SU-DHL-6 (cell line): ENCODE measurements around the gene CCR4.
"Not testable (repeated sequence)": the region's sequence is repeated elsewhere in the genome, so short reads cannot be mapped to it uniquely, and the experiment has no call there.

Source experiments
- H2AFZ ChIP-seq: fragments of 200-600 bp; sonication (generic); 2 replicates; pipeline ENCODE4 v1.6.1; 2014; ENCODE audit warnings: low read depth, mild to moderate bottlenecking, moderate library complexity, mixed read lengths, antibody characterized with exemption, low read length; ENCODE audit not compliant: severe bottlenecking
- H3F3A ChIP-seq: fragments of 200-600 bp; shearing (Covaris generic); 2 replicates; pipeline ENCODE4 v1.6.0; 2016; ENCODE audit warnings: antibody characterized with exemption, mild to moderate bottlenecking; ENCODE audit not compliant: insufficient read depth
- H3K27ac ChIP-seq: fragments of 200-600 bp; sonication (generic); 2 replicates; pipeline ENCODE4 v1.5.1; 2016; ENCODE audit warnings: low read depth, mild to moderate bottlenecking, low read length, moderate library complexity, mixed read lengths
- H3K27me3 ChIP-seq: fragments of 200-600 bp; sonication (generic), shearing (Covaris generic); 2 replicates; pipeline ENCODE4 v1.6.0; 2014; ENCODE audit warnings: mild to moderate bottlenecking, low read length
- H3K36me3 ChIP-seq: fragments of 200-600 bp; sonication (generic); 2 replicates; pipeline ENCODE4 v1.6.1; 2014; ENCODE audit warnings: mild to moderate bottlenecking, low read length, mixed read lengths
- H3K4me2 ChIP-seq: fragments of 300-600, 200-600 bp; shearing (Covaris generic), sonication (generic); 2 replicates; pipeline ENCODE4 v1.6.0; 2014; ENCODE audit warnings: low read length, low read depth, mild to moderate bottlenecking; ENCODE audit not compliant: poor library complexity, severe bottlenecking
- H3K4me3 ChIP-seq: fragments of 200-600 bp; sonication (generic); 2 replicates; pipeline ENCODE4 v1.5.1; 2014; ENCODE audit warnings: antibody characterized with exemption, low read length, mild to moderate bottlenecking, mixed read lengths; ENCODE audit not compliant: insufficient read depth, poor library complexity, severe bottlenecking
- H3K79me2 ChIP-seq: fragments of 200-600 bp; sonication (generic); 2 replicates; pipeline ENCODE4 v1.6.1; 2014; ENCODE audit warnings: mild to moderate bottlenecking, low read length, moderate library complexity; ENCODE audit not compliant: insufficient read depth
- H3K9ac ChIP-seq: fragments of 200-600 bp; sonication (generic); 2 replicates; pipeline ENCODE4 v1.7.0; 2014; ENCODE audit warnings: mild to moderate bottlenecking, low read length
- H3K9me2 ChIP-seq: fragments of 200-600 bp; sonication (generic); replicated peaks from 2 replicates; pipeline ENCODE4 v1.6.1; 2014; ENCODE audit warnings: low read length; ENCODE audit not compliant: insufficient read depth
- H3K9me3 ChIP-seq: fragments of 200-600 bp; sonication (generic); 2 replicates; pipeline ENCODE4 v1.6.1; 2014; ENCODE audit warnings: low read length, mixed read lengths; ENCODE audit not compliant: insufficient read depth
- H4K20me1 ChIP-seq: fragments of 200-600 bp; sonication (generic); 2 replicates; pipeline ENCODE4 v1.6.1; 2014; ENCODE audit warnings: low read depth, mild to moderate bottlenecking, antibody characterized with exemption, low read length, moderate library complexity, mixed read lengths
- EZH2phosphoT487 ChIP-seq: fragments of 200-600 bp; sonication (generic), shearing (Covaris generic); conservative IDR thresholded peaks from 2 replicates; pipeline ENCODE4 v1.6.1; 2018; ENCODE audit warnings: mild to moderate bottlenecking, antibody characterized with exemption, low read length, moderate library complexity, mixed read lengths
- TF ChIP-seq, protein P1 (sequence below): fragments of 200-600 bp; sonication (generic); IDR thresholded peaks from one replicate; pipeline ENCODE4 v1.5.1; 2017; ENCODE audit warnings: antibody characterized with exemption, mild to moderate bottlenecking, low read length, moderate library complexity; ENCODE audit not compliant: insufficient read depth, poor library complexity, severe bottlenecking

CCR4 gene

DNA sequence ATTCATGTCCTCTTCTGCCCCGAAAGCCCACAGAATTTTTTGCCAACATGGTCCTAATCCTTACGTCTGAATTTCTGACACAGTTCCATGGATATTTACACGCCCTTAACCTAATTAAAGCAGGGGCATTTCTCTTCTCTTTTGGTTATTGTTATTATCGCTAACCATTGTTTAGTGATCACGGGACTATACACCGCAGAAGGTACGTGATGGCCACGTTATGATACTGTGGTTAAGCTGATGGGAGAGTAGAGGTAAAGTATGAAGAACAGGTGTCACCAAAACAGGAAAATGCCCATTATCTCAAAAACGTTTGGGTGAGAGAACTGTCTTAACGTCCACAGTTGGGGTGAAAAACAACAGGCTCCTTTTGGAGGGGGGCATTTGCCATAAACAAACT, 26.4 kb downstream of the CCR4 start:
- no peak overlapping the region for H3K9ac ChIP-seq
- H3K4me3 ChIP-seq: no peak overlapping the region
- no peaks in the 10 kb centered on the region for H3K27me3 ChIP-seq
- no peak overlapping the region for H3K27ac ChIP-seq
- no peaks in the 10 kb centered on the region for H3F3A ChIP-seq
- no peaks in the 10 kb centered on the region for H4K20me1 ChIP-seq
- no peaks in the 10 kb centered on the region for H3K9me3 ChIP-seq
- H2AFZ ChIP-seq: no peak overlapping the region
- TF ChIP-seq EZH2phosphoT487: no peak
- TF ChIP-seq, protein P1, sequence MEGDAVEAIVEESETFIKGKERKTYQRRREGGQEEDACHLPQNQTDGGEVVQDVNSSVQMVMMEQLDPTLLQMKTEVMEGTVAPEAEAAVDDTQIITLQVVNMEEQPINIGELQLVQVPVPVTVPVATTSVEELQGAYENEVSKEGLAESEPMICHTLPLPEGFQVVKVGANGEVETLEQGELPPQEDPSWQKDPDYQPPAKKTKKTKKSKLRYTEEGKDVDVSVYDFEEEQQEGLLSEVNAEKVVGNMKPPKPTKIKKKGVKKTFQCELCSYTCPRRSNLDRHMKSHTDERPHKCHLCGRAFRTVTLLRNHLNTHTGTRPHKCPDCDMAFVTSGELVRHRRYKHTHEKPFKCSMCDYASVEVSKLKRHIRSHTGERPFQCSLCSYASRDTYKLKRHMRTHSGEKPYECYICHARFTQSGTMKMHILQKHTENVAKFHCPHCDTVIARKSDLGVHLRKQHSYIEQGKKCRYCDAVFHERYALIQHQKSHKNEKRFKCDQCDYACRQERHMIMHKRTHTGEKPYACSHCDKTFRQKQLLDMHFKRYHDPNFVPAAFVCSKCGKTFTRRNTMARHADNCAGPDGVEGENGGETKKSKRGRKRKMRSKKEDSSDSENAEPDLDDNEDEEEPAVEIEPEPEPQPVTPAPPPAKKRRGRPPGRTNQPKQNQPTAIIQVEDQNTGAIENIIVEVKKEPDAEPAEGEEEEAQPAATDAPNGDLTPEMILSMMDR: no peak
- H3K79me2 ChIP-seq: no peaks in the 10 kb centered on the region
- no peak overlapping the region for H3K4me2 ChIP-seq
- no peaks in the 10 kb centered on the region for H3K9me2 ChIP-seq
- no peaks in the 10 kb centered on the region for H3K36me3 ChIP-seq

DNA sequence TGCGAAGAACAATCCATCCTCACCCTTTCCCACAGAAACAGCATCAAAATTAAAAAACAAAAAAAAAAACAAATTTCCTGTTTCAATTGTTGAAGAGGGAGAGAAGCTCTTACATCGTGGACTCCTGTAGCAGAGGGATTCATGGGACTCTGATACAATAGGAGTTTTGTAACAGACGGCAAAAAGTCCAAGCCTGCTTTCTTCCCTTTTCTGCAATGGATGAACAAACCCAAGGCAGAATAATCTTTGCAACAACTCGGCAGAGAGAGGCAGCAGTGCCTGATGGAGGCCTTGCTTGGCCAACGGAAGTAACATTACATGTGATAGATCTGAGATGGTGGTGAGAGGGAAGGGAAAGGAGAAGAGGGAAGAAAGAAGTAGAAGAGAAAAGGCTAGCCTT, 26.9 kb downstream of the CCR4 start:
- no peaks in the 10 kb centered on the region for H3K36me3 ChIP-seq
- H3K9me3 ChIP-seq: no peaks in the 10 kb centered on the region
- TF ChIP-seq, protein P1: no peak
- TF ChIP-seq EZH2phosphoT487: no peak

DNA sequence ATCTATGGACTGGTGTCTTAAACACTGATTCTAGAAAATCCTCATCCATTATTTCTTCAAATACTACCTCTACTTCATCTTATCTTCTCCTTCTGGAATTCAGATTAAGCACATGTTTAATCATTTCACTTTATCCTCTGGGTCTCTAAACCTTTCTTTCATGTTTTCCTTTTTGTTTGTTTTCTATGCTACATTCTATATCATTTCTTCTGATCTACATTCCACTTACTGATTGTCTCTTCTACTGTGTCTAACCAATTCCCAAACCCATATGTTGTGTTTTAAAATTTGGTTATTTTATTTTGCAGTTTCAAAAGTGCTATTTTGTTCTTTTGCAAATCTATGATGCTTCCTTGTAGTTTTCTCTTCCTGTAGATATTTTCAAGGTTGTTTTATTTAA, 31.7 kb downstream of the CCR4 start:
- Histone ChIP-seq H3F3A (no peaks in the 10 kb centered on the region), H3K4me3 (no peak overlapping the region), H3K4me2 (no peak overlapping the region), H3K9ac (no peak overlapping the region), H3K36me3 (no peaks in the 10 kb centered on the region), H3K79me2 (no peaks in the 10 kb centered on the region), H3K27me3 (no peaks in the 10 kb centered on the region), H3K27ac (no peak overlapping the region), H3K9me3 (no peaks in the 10 kb centered on the region), H4K20me1 (no peaks in the 10 kb centered on the region), H2AFZ (no peak overlapping the region), H3K9me2 (no peaks in the 10 kb centered on the region)
- TF ChIP-seq, protein P1: no peak
- no peak for TF ChIP-seq EZH2phosphoT487

More for the DNA sequence above, 26.9 kb downstream of the CCR4 start:
- no peaks in the 10 kb centered on the region for H3K79me2 ChIP-seq
- H3K4me2 ChIP-seq: no peak overlapping the region
- H3F3A ChIP-seq: no peaks in the 10 kb centered on the region
- H2AFZ ChIP-seq: no peak overlapping the region
- no peaks in the 10 kb centered on the region for H3K27me3 ChIP-seq
- no peak overlapping the region for H3K27ac ChIP-seq
- no peaks in the 10 kb centered on the region for H3K9me2 ChIP-seq
- no peaks in the 10 kb centered on the region for H4K20me1 ChIP-seq
- H3K4me3 ChIP-seq: no peak overlapping the region
- H3K9ac ChIP-seq: no peak overlapping the region

DNA sequence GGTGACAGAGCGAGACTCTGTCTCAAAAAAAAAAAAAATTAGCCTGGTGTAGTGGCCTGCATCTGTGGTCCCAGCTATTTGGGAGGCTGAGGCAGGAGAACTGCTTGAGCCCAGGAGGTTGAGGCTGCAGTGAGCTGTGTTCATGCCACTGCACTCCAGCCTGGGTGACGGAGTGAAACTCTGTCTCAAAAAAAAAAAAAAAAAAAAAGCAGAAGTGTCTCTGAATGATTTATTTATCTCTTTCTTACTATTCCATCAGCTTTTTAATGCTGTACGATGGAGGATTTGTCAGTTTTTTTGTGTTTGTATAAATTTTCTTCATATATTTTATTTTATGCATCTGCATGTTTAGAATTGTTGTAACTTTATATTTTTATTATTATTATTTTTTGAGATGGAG, 33.5 kb downstream of the CCR4 start:
- H3K9me3 ChIP-seq, H2AFZ ChIP-seq, H3F3A ChIP-seq, H3K36me3 ChIP-seq, H3K79me2 ChIP-seq, H3K9me2 ChIP-seq, H3K4me3 ChIP-seq, H4K20me1 ChIP-seq, H3K4me2 ChIP-seq, H3K27me3 ChIP-seq, H3K9ac ChIP-seq, H3K27ac ChIP-seq: not testable (repeated sequence)
